SK-N-SH (cell line): ENCODE measurements around the gene TNFAIP8L3. TPM values are rescaled to one million over a fixed set of nuclear protein-coding genes. Genes with fewer than 3 reads are reported as not detected.

Source experiments
- CTCF ChIA-PET: fragments of 300-600, 350-600 bp; formaldehyde crosslinking; extraction: SDS; loops from one replicate; lab custom pipeline; 2021; lab: Yijun Ruan, JAX
- POLR2A ChIA-PET: fragments of 350-600 bp; sonication (Branson Sonifier 250); formaldehyde crosslinking; extraction: SDS; loops from one replicate; lab custom pipeline; 2020; ENCODE audit warnings: antibody characterized with exemption, inconsistent platforms; lab: Yijun Ruan, JAX
- DNase-seq: peaks from one replicate; pipeline ENCODE4 v3.0.0; 2012
- H2AFZ ChIP-seq: fragments of 200-600 bp; sonication (generic); 2 replicates; pipeline ENCODE4 v1.8.1; 2016; ENCODE audit warnings: antibody characterized with exemption, mild to moderate bottlenecking, low read depth
- H3F3A ChIP-seq: fragments of 200-600 bp; sonication (generic); replicated peaks from 2 replicates; pipeline ENCODE3; 2016; ENCODE audit warnings: antibody characterized with exemption, mild to moderate bottlenecking; ENCODE audit not compliant: insufficient read depth
- H3K27ac ChIP-seq, 2 experiments: fragments of 200-500 bp in 1 of 2; fragments of 200-600 bp in 1 of 2; sonication (Bioruptor generic) in 1 of 2; sonication (generic), shearing (Covaris generic) in 1 of 2; 2 replicates each; pipeline versions ENCODE4 v1.5.1 to v1.6.1; 2014 to 2016; ENCODE audit warnings: low read depth in 2 of 2, inconsistent platforms in 1 of 2, low read length in 1 of 2, mild to moderate bottlenecking in 1 of 2, mixed read lengths in 1 of 2
- H3K27me3 ChIP-seq: fragments of 200-600 bp; sonication (generic), shearing (Covaris generic); 2 replicates; pipeline ENCODE4 v1.6.1; 2016; ENCODE audit warnings: mixed run types; ENCODE audit not compliant: insufficient read depth
- H3K36me3 ChIP-seq, 2 experiments: fragments of 200-500 bp in 1 of 2; fragments of 200-600 bp in 1 of 2; sonication (Bioruptor generic) in 1 of 2; sonication (generic) in 1 of 2; replicated peaks in 1 of 2; 2 replicates each; pipeline versions ENCODE3 to v1.5.1; 2014 to 2016; ENCODE audit warnings: low read length in 1 of 2, mild to moderate bottlenecking in 1 of 2; ENCODE audit not compliant: insufficient read depth in 2 of 2, control insufficient read depth in 1 of 2
- H3K4me1 ChIP-seq, 2 experiments: fragments of 200-500 bp in 1 of 2; fragments of 200-600 bp in 1 of 2; sonication (Bioruptor generic) in 1 of 2; sonication (generic), shearing (Covaris generic) in 1 of 2; 2 replicates each; pipeline versions ENCODE4 v1.5.1 to v1.6.1; 2014 to 2016; ENCODE audit warnings: low read depth in 1 of 2, low read length in 1 of 2, mixed run types in 1 of 2; ENCODE audit not compliant: insufficient read depth in 2 of 2, control insufficient read depth in 1 of 2
- H3K4me2 ChIP-seq: fragments of 200-600 bp; sonication (generic), shearing (Covaris generic); 2 replicates; pipeline ENCODE4 v1.6.1; 2017; ENCODE audit warnings: mixed run types
- H3K4me3 ChIP-seq, 2 experiments: fragments of 200-500 bp in 1 of 2; fragments of 200-600 bp in 1 of 2; sonication (Bioruptor generic) in 1 of 2; sonication (generic), shearing (Covaris generic) in 1 of 2; 2 replicates each; pipeline versions ENCODE4 v1.5.1 to v1.8.1; 2014 to 2016; ENCODE audit warnings: low read depth in 2 of 2, inconsistent platforms in 1 of 2, low read length in 1 of 2, mild to moderate bottlenecking in 1 of 2, mixed read lengths in 1 of 2, moderate library complexity in 1 of 2
- H3K79me2 ChIP-seq: fragments of 200-600 bp; sonication (generic); 2 replicates; pipeline ENCODE4 v1.8.1; 2017; ENCODE audit warnings: mild to moderate bottlenecking; ENCODE audit not compliant: insufficient read depth
- H3K9ac ChIP-seq: fragments of 200-600 bp; sonication (generic); 2 replicates; pipeline ENCODE4 v1.6.1; 2017; ENCODE audit warnings: mixed run types
- H3K9me2 ChIP-seq: fragments of 200-600 bp; sonication (generic); 2 replicates; pipeline ENCODE4 v1.6.1; 2017; ENCODE audit warnings: mixed run types
- H3K9me3 ChIP-seq: fragments of 200-600 bp; sonication (generic); 2 replicates; pipeline ENCODE4 v1.6.1; 2017; ENCODE audit warnings: mixed run types, mild to moderate bottlenecking, moderate library complexity
- H4K20me1 ChIP-seq: fragments of 200-600 bp; sonication (generic); 2 replicates; pipeline ENCODE4 v1.6.1; 2017; ENCODE audit warnings: mild to moderate bottlenecking, mixed run types; ENCODE audit not compliant: insufficient read depth
- EP300 ChIP-seq, 2 experiments: IDR thresholded peaks; 2 replicates each; pipeline versions ENCODE4 v1.4.0 to v1.6.1; 2012; ENCODE audit warnings: borderline replicate concordance in 1 of 2, low read depth in 1 of 2, low read length in 1 of 2
- EZH2phosphoT487 ChIP-seq: fragments of 200-600 bp; sonication (generic); IDR thresholded peaks from 2 replicates; pipeline ENCODE4 v1.6.1; 2017; ENCODE audit warnings: low read depth, mixed run types, mild to moderate bottlenecking, antibody characterized with exemption, moderate library complexity, borderline replicate concordance
- FOSL2 ChIP-seq: IDR thresholded peaks from 2 replicates; pipeline ENCODE4 v1.4.0; 2012; ENCODE audit warnings: low read depth, mild to moderate bottlenecking, moderate library complexity, borderline replicate concordance
- JUND ChIP-seq: IDR thresholded peaks from 2 replicates; pipeline ENCODE4 v1.4.0; 2012
- MEF2A ChIP-seq: IDR thresholded peaks from 2 replicates; pipeline ENCODE4 v1.4.0; 2012; ENCODE audit warnings: low read depth, borderline replicate concordance
- MXI1 ChIP-seq: IDR thresholded peaks from 2 replicates; pipeline ENCODE4 v1.6.1; 2012; ENCODE audit warnings: mild to moderate bottlenecking, low read depth, low read length, improper control_type of control experiment
- NFIC ChIP-seq: IDR thresholded peaks from 2 replicates; pipeline ENCODE4 v1.4.0; 2012; ENCODE audit warnings: borderline replicate concordance
- POLR2AphosphoS5 ChIP-seq: IDR thresholded peaks from 2 replicates; pipeline ENCODE4 v1.6.1; 2012; ENCODE audit warnings: low read depth, low read length
- RAD21 ChIP-seq: IDR thresholded peaks from 2 replicates; pipeline ENCODE4 v1.6.1; 2012; ENCODE audit warnings: mild to moderate bottlenecking, low read length
- RCOR1 ChIP-seq: fragments of 150-350 bp; IDR thresholded peaks from 2 replicates; pipeline ENCODE4 v1.6.1; 2017; ENCODE audit warnings: antibody characterized with exemption, low read length
- RFX5 ChIP-seq: IDR thresholded peaks from 2 replicates; pipeline ENCODE4 v1.6.1; 2012; ENCODE audit warnings: mild to moderate bottlenecking, improper control_type of control experiment, low read length
- RXRA ChIP-seq: IDR thresholded peaks from 2 replicates; pipeline ENCODE4 v1.4.0; 2012; ENCODE audit warnings: low read depth, mild to moderate bottlenecking, borderline replicate concordance
- SIN3A ChIP-seq: IDR thresholded peaks from 2 replicates; pipeline ENCODE4 v1.6.1; 2012; ENCODE audit warnings: low read depth, mild to moderate bottlenecking, low read length, moderate library complexity, borderline replicate concordance
- SMC3 ChIP-seq: IDR thresholded peaks from 2 replicates; pipeline ENCODE4 v1.6.1; 2012; ENCODE audit warnings: low read depth, low read length, improper control_type of control experiment
- TAF1 ChIP-seq: IDR thresholded peaks from 2 replicates; pipeline ENCODE4 v1.6.1; 2012; ENCODE audit warnings: low read depth, mild to moderate bottlenecking, low read length, moderate library complexity, borderline replicate concordance
- TEAD4 ChIP-seq: IDR thresholded peaks from 2 replicates; pipeline ENCODE4 v1.4.0; 2012; ENCODE audit warnings: mild to moderate bottlenecking, borderline replicate concordance; ENCODE audit not compliant: insufficient read depth
- USF2 ChIP-seq: fragments of 150-350 bp; IDR thresholded peaks from 2 replicates; pipeline ENCODE4 v1.6.1; 2017; ENCODE audit warnings: antibody characterized with exemption, low read length, low read depth, borderline replicate concordance
- ZBTB33 ChIP-seq: IDR thresholded peaks from 2 replicates; pipeline ENCODE4 v1.4.0; 2012; ENCODE audit warnings: low read depth, borderline replicate concordance
- whole genome bisulfite sequencing: methylation state at CpG from one replicate; pipeline ENCODE4 v1.1.6; 2017; ENCODE audit warnings: low lambda C conversion rate; 5-methylcytosine and 5-hydroxymethylcytosine counted together
- polyA plus RNA-seq, 3 experiments: library from polyadenylated mRNA; depleted of rRNA; stranded (reverse); fragments of >200 nt; gene quantifications; 2 replicates each; pipeline ENCODE4 v1.2.3, GENCODE V29; 2012

The TNFAIP8L3 gene
- polyA plus RNA-seq, 1 of the 3 experiments (the other 2 are of a cell fraction), result 0.08 TPM

- H3K4me3 ChIP-seq, result no peak overlapping the region
- H3K27ac ChIP-seq, result no peak overlapping the region
- H3K9ac ChIP-seq, result no peak overlapping the region
- peaks cover 0 to 5% of the 10 kb centered on the region in 2 experiments; a peak in 1 of 4 replicates for H3K4me1 ChIP-seq
- H3K9me3 ChIP-seq, result no peaks in the 10 kb centered on the region
- POLR2A ChIA-PET, result no interaction called here
- TF ChIP-seq MEF2A, result no peak
- TF ChIP-seq RFX5, result no peak
- no peak for TF ChIP-seq FOSL2
- TF ChIP-seq MXI1, result no peak
- no peak for TF ChIP-seq NFIC
- no peak for TF ChIP-seq EP300 (IDR thresholded peaks at IDR 0.05; ENCODE audit: borderline replicate concordance in 1 of 2, low read depth in 1 of 2, low read length in 1 of 2)
- TF ChIP-seq SMC3, result no peak
- TF ChIP-seq TEAD4, result no peak
- TF ChIP-seq TAF1, result no peak
- TF ChIP-seq RCOR1, result no peak
- TF ChIP-seq RXRA, result no peak
- TF ChIP-seq RAD21, result no peak
- TF ChIP-seq ZBTB33, result no peak
- TF ChIP-seq USF2, result no peak
- TF ChIP-seq SIN3A, result no peak
- TF ChIP-seq JUND, result no peak
- no peak for TF ChIP-seq POLR2AphosphoS5
- no peak for TF ChIP-seq EZH2phosphoT487
- TF ChIP-seq, all 33 proteins: peak for 0
- H3K9me2 ChIP-seq, result no peaks in the 10 kb centered on the region
- H3K79me2 ChIP-seq, result no peaks in the 10 kb centered on the region
- CTCF ChIA-PET, result no interaction called here
- H3K36me3 ChIP-seq, result no peaks in the 10 kb centered on the region
- WGBS, result 64% methylated on average over 5 of the region's 5 CpGs
- H3K27me3 ChIP-seq, result no peaks in the 10 kb centered on the region
- H3F3A ChIP-seq, result no peaks in the 10 kb centered on the region
- no peak overlapping the region for H2AFZ ChIP-seq
- DNase-seq, result no peak
- no peak overlapping the region for H3K4me2 ChIP-seq
- no peaks in the 10 kb centered on the region for H4K20me1 ChIP-seq
Measured at GRCh38 chr15:51075364-51075763, 19.3 kb downstream of the TNFAIP8L3 start.
